GM18867 (cell line): ENCODE data around the gene SDK2.
"Not testable (repeated sequence)": the region's sequence is repeated elsewhere in the genome, so short reads cannot be mapped to it uniquely, and the experiment has no call there.

ENCODE experiments used
- ATAC-seq: cut with Tn5 transposase; IDR thresholded peaks from one replicate; pipeline ENCODE4 v1.9.1; 2021; ENCODE audit warnings: mild to moderate bottlenecking, moderate library complexity; ENCODE audit not compliant: unreplicated experiment

SDK2 gene

DNA sequence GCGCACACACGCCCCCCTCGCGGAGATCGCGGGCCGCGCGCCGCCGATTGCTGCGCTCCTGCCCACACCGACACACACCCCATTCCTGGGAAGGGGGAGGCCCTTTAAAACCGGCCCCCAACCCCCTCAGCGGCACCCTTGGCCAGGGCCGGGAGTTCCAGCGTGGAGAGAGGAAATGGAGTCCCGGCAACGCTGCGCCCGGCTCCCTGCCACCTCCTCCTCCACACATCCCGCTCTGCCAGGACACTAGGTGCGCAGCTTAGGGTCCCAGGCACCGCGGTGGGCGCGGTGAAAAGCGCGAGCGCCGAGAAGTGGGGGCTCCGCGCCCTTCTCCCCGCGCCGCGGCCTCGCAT lies 332.8 kb downstream of the SDK2 start:
- peak; percentile 21 for ATAC-seq

DNA sequence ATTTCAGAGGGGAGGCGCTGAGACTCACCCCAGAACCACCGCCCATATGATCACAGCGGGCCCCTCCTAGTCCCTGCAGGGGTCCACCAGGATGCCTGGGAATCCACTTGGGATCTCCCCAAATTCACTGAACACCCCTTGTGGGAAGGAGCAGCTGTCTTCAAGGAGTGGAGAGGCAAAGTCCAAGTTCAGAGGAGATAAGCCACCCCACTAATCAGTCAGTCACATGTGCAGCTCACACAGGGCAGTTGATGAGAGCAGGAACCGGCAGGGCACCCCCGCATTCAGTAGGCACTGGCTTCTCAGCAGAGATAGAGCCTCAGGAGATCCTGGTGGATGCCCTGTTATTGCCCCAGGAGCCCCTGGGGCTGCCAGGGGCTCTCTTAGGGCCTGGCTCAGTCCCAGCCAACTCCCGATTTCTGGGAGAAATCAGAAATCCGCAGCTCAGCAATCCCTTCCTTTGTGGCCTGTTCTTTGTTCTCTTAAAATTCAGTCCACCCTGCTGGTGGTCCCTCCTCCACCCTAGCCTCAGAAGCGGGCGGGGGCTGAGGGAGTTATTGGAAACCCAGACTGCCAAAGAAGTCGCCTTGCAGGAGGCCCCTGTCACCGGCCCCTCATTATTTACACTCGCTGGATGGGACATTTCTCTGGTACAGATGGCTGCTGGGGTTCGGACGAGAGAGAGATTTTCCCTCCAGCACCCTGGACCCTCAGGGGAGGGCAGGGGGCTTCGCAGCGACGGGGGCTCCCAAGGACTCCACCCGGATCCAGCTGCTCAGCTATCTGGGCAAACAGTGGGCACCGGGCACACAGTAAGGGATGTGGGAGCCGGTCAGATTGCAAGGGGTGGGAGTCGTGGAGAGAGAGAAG lies 334.3 kb downstream of the SDK2 start:
- ATAC-seq: no peak

DNA sequence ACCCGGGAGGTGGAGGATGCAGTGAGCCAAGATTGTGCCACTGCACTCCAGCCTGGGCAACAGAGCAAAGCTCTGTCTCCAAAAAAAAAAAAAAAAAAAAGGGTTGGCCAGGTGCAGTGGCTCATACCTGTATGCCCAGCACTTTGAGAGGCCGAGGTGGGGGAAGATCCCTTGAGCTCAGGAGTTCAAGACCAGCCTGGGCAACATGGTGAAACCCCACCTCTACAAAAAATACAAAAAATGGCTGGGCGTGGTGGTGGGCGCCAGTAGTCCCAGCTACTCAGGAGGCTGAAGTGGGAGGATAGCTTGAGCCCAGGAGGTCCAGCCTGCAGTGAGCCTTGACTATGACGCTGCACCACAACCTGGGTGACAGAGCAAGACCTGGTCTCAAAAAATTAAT lies 335.3 kb downstream of the SDK2 start:
- ATAC-seq: not testable (repeated sequence)

DNA sequence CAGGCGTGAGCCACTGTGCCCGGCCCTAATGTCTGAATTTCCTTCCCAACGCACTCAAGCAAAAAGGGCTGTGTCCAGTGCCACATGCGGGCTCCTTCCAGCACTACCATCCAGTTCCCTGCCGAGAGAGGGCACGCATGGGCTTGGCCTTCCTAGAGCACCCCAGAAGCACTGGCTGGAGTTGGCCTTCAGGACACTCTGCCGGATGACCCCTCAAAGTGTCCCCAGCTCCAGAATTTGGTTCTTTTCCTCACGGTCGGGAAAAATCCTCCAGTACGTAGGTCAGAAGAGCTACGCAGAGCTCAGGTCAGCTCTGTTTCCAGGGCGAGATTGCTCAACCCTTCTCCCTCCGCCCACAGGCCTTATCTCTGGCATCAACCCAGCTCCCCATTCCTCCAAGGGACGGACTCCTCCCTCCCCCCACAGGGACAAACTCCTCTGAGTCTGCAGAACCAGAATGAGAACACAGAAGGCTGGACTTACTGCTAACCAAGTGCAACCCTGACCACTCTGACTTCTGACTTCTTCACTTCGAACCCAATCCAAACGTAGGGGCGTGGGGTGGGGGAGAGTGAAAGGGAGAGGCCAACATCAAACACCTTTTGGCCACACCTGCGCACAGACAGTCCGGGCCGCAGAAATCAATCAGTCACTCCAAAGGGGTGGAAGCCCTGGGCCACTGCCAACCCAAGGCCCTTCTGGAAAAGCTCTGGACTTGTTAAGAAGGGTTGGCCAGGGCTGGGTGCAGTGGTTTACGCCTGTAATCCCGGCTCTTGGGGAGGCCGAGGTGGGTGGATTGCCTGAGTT lies 336.0 kb downstream of the SDK2 start:
- ATAC-seq: no peak

DNA sequence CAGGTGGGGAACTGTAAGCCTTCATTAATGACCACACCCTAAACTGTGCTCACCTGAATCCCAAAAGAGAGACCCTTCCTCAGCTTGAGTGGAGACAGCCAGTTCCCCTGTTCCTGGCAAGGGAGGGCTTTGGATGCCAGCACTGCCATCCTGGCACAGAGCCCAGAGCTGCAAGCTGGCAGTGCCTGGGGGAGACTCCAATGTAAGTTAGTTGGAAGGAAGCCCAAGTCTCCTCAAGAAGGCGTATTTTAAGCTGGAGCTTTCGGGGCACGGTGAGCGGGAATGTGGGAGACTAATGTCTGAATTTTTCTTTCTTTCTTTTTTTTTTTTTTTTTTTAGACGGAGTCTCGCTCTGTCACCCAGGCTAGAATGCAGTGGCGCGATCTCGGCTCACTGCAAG lies 337.1 kb downstream of the SDK2 start:
- ATAC-seq: no peak

DNA sequence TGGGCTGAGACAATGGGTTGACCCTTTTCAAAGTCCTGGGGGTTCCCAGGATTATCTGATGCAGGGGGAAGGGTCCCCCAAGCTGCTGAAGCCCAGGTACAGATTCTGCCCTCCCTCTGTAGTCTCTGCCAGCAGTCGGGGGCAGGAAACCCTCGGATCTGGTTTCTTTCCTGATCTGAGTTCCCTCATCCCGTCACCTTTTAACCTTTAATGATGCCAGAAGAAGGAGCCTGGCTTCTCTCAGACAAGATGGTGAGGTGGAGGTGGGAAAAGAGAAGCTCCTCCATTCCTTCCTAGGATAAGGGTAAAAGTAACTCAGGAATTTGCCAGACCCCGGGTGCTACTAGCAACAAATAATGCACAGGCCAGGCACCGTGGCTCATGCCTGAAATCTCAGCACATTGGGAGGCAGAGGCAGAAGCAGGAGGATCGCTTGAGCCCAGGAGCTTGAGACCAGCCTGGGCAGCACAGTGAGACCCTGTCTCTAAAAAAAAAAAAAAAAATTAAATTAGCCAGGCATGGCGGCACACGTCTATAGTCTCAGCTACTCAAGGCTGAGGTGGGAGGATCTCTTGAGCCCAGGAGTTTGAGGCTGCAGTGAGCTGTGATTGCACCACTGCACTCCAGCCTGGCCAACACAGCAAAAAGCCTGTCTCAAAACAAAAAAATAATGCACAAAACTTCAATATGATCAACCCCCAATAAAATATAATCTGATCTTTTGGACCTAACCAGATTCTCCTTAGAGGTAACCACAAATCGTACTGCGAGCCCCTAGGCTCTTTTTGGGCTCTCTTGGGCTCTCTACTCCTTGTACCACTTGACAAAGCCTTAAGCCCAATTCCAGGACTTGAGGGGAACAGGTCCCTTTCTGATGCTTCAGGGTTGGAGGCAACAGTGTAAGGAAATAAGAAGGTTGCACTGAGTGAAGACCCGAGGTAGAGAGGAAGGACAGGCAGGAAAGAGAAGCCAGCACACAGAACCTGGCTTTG lies 338.1 kb downstream of the SDK2 start:
- no peak for ATAC-seq

DNA sequence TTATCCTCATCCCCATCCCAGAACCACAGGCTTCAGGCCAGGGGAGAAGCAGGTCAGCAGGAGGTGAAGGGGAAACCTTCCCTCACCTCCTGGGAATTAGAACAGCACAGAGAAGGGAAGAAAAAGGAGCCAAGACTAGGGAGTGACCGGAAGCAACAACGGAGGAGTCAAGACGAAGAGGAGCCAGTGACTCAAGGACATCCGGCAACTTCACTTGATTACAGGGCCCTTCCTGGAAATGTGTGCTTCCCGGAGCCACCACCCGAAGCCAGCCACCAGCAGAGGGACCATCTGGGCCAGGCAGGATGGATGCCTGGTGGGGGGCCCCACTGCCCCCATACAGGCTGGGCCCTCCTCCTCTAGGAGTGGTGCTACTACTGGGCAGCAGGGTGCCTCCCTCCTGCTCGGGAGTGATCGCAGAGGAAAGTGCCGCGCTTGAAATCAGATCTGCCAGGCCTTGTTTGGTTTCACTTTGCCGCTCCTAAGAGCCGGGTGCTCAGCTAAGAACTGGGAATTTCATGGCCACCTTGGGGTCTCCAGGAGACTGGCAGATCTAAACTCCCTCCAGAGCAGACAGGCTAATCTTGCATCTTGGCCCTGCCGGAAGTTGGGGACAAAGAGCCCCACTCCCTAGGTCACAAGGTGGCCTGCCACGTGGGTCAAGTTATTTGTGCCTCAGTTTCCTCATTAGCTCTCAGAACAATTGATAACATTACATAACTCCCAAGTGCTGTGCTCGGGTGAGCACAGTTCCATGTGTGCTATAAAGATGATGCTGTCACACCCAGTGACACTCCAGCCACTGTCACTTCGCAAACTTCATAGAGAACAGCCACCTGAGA lies 339.1 kb downstream of the SDK2 start:
- ATAC-seq: no peak

DNA sequence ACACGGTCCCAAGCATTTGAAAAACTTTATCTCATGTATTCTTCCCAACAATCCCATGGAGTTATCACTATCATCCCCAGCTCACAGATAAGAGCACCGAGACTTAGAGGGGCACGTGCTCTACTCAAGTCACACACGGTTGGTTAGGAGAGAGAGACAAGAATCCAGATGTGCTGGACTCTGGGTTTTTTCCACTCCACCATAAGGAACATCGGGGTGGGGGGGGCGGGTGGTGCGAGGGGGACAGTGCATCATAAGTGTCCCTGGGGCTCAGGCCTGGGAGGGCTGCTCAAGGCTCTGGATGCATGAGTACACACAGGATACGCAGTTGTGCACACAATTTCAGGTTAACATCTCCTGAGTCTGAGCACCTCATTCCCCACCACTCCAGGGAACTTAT lies 339.8 kb downstream of the SDK2 start:
- ATAC-seq: no peak

DNA sequence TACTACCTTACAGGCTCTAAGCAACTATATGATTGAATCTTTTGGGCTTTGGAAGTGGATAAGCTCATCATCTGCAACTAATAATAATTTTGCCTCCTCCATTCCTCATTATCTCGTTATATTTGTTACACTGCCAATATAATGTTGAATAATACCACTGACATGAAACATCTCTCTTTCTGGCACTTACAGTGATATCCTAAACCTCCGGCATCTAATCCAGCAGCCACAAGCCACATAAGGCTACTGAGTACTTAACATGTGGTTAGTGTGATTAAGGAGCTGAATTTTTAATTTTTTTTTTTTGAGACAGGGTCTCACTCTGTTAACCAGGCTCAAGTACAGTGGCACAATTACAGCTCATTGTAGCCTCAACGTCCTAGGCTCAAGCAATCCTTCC lies 342.1 kb downstream of the SDK2 start:
- no peak for ATAC-seq

DNA sequence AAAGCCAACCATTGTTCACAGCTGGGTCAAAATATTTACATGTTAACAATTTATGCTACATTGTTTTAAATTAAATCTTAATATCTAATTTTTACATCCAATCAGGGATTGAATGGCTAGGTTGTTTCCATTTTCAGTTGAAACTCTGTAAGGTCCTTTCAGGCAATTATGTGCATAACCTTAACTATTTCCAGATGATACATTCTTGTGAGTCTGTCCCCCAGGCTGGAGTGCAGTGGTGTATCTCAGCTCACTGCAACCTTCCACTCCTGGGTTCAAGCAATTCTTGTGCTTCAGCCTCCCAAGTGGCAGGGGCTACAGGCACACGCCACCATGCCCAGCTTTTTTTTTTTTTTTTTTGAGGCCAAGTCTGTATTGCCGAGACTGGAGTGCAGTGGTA lies 342.9 kb downstream of the SDK2 start:
- no peak for ATAC-seq

DNA sequence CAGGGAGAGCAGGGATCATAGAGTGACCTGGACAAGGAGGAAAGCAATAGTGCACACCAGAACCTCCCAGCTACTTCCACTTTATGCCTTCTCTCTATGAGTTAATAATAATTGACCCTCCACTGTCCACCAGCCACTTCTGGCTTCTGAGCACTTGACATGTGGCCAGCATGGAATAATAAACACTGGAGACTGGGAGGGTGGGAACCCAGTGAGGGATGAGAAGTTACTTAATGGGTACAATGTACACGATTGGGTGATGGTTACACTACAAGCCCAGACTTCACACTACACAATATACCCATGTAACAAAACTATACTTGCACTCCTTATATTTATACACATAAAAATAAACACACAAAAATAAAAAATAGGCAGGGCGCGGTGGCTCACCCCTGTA lies 343.9 kb downstream of the SDK2 start:
- ATAC-seq: no peak

DNA sequence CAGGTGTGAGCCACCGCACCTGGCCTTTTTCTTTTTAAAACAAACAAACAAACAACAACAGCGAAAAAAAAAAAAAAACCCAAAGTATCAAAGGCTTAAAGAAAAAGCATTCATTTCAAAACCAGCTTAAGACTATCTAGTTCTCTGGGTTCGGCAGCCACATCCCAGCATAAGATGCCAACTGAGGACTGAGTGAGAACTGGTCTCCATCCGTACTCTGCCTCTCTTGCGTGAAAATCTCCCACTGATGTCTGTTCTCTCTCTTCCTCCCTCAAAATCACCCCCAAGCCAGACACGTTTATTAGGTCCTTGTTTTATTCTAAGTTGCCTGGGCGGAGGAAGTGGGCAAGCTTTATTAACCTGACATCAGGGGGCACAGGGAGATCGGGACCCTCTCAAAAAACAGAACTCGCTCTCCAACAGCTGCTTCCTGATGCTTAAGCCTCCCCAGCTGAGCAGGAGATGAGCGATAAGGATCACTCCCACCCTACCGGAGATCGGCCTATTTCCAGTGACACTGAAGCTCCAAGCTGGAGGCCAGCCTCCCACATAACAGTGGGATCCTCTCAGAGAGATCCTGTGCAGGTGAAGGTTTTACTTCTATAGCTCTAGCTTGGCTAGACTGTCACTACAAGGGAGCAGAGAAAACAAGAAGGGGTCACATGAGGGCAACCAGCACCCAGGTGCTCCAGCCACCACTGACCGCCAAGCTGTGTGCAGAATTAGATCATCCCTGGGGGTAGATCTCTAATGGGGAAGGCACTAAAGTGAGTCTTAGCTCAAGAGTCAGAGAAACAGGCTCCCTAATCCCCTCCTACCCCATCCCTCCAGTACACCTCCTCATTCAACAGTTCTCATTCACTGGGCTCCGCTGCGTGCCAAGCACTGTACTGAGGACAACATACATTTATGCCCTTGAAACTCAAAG lies 346.0 kb downstream of the SDK2 start:
- no peak for ATAC-seq

DNA sequence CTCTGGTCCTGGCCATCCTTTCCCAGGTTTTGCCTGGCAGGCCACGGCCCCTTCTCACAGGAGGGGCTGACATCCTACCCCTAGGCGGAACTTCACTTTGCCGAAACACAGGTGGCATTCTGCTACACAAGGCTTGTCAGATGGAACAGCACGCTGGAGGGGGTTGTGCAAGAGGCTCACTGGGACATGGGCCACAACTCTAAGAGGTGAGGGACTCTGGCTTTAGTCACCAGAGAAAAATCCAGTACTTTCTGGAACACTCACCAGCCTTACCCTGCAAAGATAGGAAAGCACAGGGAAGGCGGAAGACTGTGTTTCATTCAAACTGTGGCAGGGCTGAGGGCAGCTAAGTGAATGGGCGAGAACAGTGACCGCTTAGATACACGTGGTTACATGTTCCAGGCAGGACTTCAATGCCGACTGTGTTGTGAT lies 350.7 kb downstream of the SDK2 start:
- ATAC-seq: no peak

DNA sequence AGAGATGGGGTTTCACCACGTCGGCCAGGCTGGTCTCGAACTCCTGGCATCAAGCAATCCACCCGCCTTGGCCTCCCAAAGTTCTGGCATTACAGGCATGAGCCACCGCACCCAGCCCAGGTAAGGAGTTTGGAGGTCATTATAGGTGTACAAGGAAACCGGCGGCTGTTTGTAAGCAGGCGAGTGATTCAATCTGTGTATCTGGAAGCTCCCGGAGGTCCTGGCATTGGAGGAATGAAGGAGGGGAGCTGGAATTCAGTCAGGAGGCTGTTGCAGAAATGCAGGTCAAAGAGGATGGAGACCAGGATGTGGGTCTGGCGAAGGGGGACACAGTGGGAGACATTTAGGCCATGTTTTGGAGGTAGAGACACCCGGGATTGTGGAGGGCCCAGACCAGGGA lies 351.2 kb downstream of the SDK2 start:
- no peak for ATAC-seq

DNA sequence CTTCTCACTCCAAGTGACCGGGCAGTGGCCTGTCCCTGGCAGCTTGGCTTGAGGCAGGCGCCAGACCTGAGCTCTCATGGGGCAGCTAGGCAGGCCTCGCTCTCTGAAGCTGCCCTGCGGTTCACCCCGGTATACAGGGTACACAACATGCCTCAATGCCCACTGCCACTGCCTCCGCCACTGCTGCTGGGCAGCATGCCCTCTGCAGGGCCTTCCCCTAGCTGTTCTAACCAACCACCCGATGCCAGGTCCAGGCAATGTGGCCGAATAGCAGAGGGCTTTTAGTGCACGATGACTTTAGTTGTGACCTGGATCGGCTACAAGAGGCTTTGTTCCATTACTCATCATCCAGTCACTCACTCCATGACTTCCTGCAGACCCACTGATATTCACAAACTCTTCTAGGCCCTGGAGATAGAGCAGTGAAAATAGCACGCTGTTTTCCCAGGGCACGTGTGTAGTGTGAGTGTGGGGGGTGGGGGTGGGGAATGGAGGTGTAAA lies 352.2 kb downstream of the SDK2 start:
- no peak for ATAC-seq

DNA sequence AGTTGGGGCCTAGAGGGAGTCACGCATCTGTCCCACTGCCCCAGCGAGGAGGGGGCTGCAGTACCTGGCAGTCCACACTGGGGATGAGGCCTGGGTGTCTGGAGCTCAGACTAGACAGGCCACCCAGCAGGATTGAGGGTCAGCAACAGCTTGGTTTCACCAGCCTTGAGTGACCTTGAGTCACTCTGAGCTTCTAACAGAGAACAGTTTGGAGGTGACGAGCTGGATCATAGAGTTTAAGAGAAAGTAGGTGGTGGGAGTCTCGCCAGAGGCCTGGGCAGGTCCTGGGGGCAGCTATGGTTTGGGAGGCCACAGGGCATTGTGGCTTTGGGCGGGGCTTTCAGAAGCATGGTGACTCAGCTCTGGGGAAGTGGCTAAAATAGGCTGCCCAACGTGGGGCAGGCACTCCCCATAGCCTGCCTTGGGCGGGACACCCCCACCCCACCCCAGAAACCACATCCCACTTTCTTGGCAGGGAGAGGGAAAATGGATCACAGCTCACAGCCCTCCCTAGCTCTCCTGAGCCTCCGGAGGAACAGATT lies 352.9 kb downstream of the SDK2 start:
- peak; percentile 83 for ATAC-seq

DNA sequence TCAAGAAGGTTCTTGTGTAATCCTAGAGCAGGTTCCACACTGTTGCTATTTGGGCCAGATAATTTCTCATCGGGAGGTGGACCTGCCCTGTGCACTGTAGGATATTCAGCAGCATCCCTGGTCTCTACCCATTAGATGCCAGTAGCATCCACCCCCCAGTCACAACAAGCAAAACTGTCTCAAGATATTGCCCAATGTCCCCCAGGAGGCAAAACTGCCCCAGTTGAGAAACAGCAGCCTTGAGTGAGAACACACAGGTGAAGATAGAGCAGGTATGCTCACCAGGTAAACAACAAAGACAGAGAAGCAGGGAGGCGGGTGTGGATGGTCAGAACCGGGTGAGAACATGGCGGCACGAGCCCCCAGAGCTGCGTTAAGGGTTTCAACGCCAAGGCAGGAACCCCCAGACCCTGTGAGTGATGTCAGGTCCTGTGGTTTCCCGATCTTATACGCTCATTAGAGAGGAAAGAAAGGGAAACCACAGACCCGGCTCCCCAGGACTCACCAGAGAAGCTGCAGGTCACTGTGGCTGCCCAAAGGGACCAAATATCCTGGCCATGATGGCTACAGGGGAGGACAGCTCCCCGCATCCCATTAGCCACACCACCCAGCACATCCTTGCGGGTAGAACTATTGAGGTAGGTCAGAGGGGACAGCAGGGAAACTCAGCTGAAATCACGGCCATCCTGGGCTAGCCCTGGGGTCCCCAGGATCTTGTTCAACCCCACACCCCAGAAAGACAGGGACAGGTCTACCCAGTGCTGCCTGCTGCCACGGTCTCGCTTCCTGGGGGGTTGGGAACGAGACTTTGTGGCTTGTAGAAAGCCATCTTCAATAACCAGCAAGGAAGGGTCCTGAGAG lies 353.6 kb downstream of the SDK2 start:
- ATAC-seq: peak; percentile 40
